BLaER1 (cell line): ENCODE measurements around the gene CENPO.

Experiments
- H3K27ac ChIP-seq: shearing (Covaris generic); formaldehyde crosslinking; 2 replicates; pipeline ENCODE4 v1.8.1; 2022
- H3K27me3 ChIP-seq: shearing (Covaris generic); formaldehyde crosslinking; 2 replicates; pipeline ENCODE4 v1.8.1; 2022
- H3K36me3 ChIP-seq: shearing (Covaris generic); formaldehyde crosslinking; 2 replicates; pipeline ENCODE4 v1.8.1; 2022
- H3K4me1 ChIP-seq: shearing (Covaris generic); formaldehyde crosslinking; 2 replicates; pipeline ENCODE4 v1.8.1; 2022
- H3K4me2 ChIP-seq: shearing (Covaris generic); formaldehyde crosslinking; 2 replicates; pipeline ENCODE4 v1.8.1; 2022
- H3K4me3 ChIP-seq: shearing (Covaris generic); formaldehyde crosslinking; 2 replicates; pipeline ENCODE4 v1.8.1; 2022
- H3K9ac ChIP-seq: shearing (Covaris generic); formaldehyde crosslinking; 2 replicates; pipeline ENCODE4 v1.8.1; 2022
- H3K9me3 ChIP-seq: shearing (Covaris generic); formaldehyde crosslinking; 2 replicates; pipeline ENCODE4 v1.8.1; 2022
- H4K20me1 ChIP-seq: shearing (Covaris generic); formaldehyde crosslinking; 2 replicates; pipeline ENCODE4 v1.8.1; 2022
- Cebpa-rat ChIP-seq: shearing (Covaris generic); IDR thresholded peaks from 2 replicates; pipeline ENCODE4 v1.8.1; 2022

Gene CENPO

GRCh38 chr2:24870440-24870839 is 77.2 kb downstream of the CENPO start:
- Histone ChIP-seq H3K27me3 (no peaks in the 10 kb centered on the region), H4K20me1 (peaks cover 44% of the 10 kb centered on the region), H3K9ac (no peak overlapping the region), H3K4me1 (peaks cover 21% of the 10 kb centered on the region), H3K4me3 (no peak overlapping the region), H3K36me3 (peaks cover 48% of the 10 kb centered on the region), H3K9me3 (no peaks in the 10 kb centered on the region), H3K4me2 (no peak overlapping the region), H3K27ac (no peak overlapping the region)
- no peak for TF ChIP-seq Cebpa-rat

GRCh38 chr2:24870891-24871705 is 77.9 kb downstream of the CENPO start:
- Histone ChIP-seq H3K9ac (no peak overlapping the region), H3K4me2 (no peak overlapping the region), H3K36me3 (peaks cover 42% of the 10 kb centered on the region), H3K4me1 (peaks cover 28% of the 10 kb centered on the region), H3K9me3 (no peaks in the 10 kb centered on the region), H3K4me3 (no peak overlapping the region), H4K20me1 (peaks cover 50% of the 10 kb centered on the region), H3K27me3 (no peaks in the 10 kb centered on the region), H3K27ac (no peak overlapping the region)
- no peak for TF ChIP-seq Cebpa-rat

GRCh38 chr2:24871852-24872333 is 78.7 kb downstream of the CENPO start:
- Histone ChIP-seq H3K36me3 (peaks cover 41% of the 10 kb centered on the region), H3K9ac (no peak overlapping the region), H4K20me1 (peaks cover 58% of the 10 kb centered on the region), H3K9me3 (no peaks in the 10 kb centered on the region), H3K27me3 (no peaks in the 10 kb centered on the region), H3K4me2 (no peak overlapping the region), H3K27ac (no peak overlapping the region), H3K4me3 (no peak overlapping the region), H3K4me1 (peaks cover 30% of the 10 kb centered on the region)
- TF ChIP-seq Cebpa-rat, result no peak
